Measurements from ENCODE around the gene TPD52L1. TPM values are rescaled to one million over a fixed set of nuclear protein-coding genes. Genes with fewer than 3 reads are reported as not detected.

TPD52L1 gene
- total RNA-seq, 2 experiments from 2014 or later: not detected

DNA sequence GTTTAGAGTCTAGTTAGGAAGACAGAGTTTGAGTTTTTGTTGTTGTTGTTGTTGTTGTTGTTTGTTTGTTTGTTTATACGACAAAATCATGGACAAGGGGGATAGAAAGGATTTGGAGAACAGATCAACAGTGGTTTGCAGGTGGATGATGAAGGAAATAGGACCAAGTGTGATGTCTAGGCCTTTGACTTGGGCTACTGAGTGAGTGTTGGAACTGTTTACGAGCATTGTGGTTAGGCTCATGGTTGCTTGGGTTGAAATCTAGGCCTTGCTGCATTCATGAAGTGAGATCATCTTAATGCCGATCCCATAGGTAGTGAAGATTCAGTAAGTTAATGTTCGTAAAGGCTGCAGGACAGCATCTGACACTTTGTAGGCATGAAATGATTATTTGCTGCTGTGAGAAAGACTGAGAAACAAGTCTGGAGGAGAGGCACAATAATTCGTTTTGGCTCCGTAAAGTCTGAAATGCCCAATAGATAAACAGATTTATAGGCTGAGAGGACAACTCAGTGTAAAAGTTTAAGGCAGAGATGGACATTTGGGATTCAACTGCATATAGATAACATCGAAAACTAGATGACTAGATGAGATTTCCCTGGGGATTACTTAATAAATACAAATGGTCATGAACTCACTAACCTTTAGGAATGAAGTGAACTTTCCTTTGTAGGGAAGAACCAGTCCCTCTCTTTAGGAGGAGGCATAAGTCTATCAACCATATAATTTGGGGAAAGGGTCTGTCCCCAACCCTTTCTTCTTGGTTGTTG lies 78.2 kb downstream of the TPD52L1 start:
- Mint-ChIP-seq H3K4me3 (no peak overlapping the region), H3K36me3 (no peaks in the 10 kb centered on the region), H3K27me3 (peaks cover 4% of the 10 kb centered on the region), H3K4me1 (no peaks in the 10 kb centered on the region), H3K27ac (no peak overlapping the region), H3K9me3 (no peaks in the 10 kb centered on the region)
- no peak for ATAC-seq (ENCODE audit: low read depth)
- DNase-seq: no peak
- POLR2A ChIA-PET: no interaction called here

DNA sequence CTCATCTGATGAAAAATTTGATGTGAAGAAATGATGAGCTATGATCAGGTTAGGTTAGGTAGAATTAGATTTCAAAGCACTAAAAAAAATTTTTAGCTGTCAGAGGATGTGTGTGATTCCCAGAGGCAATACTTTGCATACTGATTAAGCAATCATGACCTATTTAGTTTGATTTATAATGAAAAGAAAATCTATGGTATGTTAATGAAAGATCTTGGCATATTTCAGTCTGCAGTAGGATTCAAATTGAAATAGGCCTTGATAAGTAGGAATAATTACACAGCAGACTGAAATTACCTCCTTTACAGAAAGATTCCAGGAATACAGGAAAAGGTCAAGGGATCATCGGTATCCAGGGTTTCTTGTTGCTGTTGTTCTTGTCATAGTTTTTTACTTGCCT lies 78.9 kb downstream of the TPD52L1 start:
- DNase-seq (no peak), ATAC-seq (ENCODE audit: low read depth) (no peak)
- H3K36me3 Mint-ChIP-seq: no peaks in the 10 kb centered on the region
- no peak overlapping the region for H3K4me3 Mint-ChIP-seq
- POLR2A ChIA-PET: no interaction called here
- no peaks in the 10 kb centered on the region for H3K9me3 Mint-ChIP-seq
- H3K27ac Mint-ChIP-seq: no peak overlapping the region
- H3K27me3 Mint-ChIP-seq: peaks cover 4% of the 10 kb centered on the region
- no peaks in the 10 kb centered on the region for H3K4me1 Mint-ChIP-seq

DNA sequence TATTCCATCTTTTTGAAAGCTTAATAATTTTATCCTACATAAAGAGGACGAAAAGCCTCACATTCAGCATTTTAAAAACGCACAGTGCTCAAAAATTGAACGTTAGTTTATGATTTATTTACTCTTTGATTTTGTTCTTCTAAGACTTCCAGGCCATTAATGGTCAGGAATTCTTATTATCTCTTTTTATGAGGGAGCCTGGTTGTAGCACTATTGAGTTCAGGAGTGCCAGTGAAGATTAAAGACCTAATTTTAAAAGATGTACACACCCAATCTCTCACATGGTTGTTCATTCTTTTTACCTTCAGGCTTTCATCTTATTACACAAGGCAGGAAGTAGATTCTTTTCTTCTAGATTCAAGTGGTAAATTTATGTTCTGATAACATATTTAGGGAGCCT lies 79.6 kb downstream of the TPD52L1 start:
- DNase-seq (no peak), ATAC-seq (ENCODE audit: low read depth) (no peak)
- Mint-ChIP-seq H3K9me3 (no peaks in the 10 kb centered on the region), H3K36me3 (no peaks in the 10 kb centered on the region), H3K4me3 (no peak overlapping the region), H3K27me3 (peaks cover 4% of the 10 kb centered on the region), H3K27ac (no peak overlapping the region), H3K4me1 (no peaks in the 10 kb centered on the region)
- POLR2A ChIA-PET: no interaction called here

DNA sequence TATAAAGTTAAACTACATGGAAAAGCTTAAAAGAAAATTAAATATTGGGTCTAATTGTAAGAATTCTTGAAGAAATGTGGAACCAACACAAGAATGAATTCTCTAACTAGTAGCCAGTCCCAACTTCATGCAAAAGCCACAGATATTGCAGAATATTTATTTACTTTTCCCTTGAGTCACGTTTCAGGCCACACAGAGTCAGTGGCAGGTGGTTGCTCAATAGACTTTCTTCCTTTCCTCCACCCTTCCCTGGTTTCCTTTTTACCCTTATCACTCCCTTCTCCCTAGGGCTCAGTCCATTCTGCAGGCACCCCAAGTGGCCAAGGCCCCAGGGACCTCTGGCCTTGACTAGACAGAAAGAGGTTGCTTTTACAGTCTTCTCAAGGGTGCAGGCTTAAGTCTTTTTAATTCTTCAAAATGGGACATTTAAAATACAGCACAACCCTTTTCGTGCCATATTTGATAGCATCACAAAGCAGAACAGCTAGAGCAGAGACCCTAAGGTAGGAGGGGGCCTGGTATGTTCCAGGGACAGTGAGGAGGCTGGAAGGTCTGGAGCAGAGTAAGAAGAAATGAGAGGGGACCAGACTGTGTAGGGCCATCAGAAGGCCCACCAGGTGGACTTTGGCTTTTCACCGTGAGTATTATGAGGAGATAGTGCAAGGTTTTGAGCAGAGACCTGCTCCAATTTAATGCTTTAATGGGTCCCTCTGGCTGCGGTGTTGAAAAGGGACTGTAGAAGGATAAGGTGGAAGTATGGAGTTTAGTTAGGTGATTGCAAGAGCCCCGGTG lies 83.2 kb downstream of the TPD52L1 start:
- peaks cover 8% of the 10 kb centered on the region for H3K27me3 Mint-ChIP-seq
- no peaks in the 10 kb centered on the region for H3K36me3 Mint-ChIP-seq
- DNase-seq (no peak), ATAC-seq (ENCODE audit: low read depth) (no peak)
- H3K4me3 Mint-ChIP-seq: no peak overlapping the region
- POLR2A ChIA-PET: no interaction called here
- peaks cover 10% of the 10 kb centered on the region for H3K9me3 Mint-ChIP-seq
- H3K4me1 Mint-ChIP-seq: no peaks in the 10 kb centered on the region
- H3K27ac Mint-ChIP-seq: no peak overlapping the region

DNA sequence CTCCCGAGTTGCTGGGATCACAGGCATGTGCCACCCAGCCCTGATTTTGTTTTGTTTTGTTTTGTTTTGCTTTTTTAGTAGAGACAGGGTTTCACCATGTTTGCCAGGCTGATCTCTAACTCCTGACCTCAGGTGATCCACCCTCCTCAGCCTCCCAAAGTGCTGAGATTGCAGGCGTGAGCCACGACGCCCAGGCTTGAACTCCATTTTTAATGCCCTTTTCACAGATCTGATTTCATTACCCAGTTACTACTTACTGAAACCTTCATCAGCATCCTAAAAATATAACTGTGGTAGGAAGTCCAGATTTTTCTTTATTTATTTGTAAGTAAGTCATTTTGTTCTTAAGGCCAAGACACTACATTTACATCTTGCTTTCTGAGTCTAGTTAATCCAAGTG lies 84.2 kb downstream of the TPD52L1 start:
- DNase-seq (no peak), ATAC-seq (ENCODE audit: low read depth) (no peak)
- Mint-ChIP-seq H3K9me3 (peaks cover 10% of the 10 kb centered on the region), H3K27ac (no peak overlapping the region), H3K27me3 (peaks cover 7% of the 10 kb centered on the region), H3K36me3 (no peaks in the 10 kb centered on the region), H3K4me1 (no peaks in the 10 kb centered on the region), H3K4me3 (no peak overlapping the region)
- POLR2A ChIA-PET: no interaction called here

DNA sequence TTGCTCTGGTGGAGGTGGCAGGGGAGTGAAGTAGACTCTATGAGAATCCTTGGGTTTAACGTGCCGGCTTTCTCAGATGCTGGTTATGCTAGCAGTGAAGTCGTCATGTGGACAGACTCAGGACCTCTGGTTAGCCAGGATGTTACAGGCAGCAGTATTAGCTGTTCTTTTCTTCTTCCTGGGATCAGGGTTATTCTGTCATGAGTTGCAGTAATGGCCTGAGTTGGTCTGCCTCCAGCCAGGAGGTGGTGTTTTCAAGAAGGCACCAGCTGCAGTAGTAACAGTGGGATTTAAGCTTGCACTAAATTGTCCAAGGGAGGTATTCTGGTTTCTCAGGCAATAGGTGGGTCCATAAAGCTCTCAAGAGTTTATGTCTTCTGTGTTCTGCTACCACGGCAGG lies 91.5 kb downstream of the TPD52L1 start:
- POLR2A ChIA-PET: no interaction called here
- no peaks in the 10 kb centered on the region for H3K36me3 Mint-ChIP-seq
- ATAC-seq (ENCODE audit: low read depth): no peak

DNA sequence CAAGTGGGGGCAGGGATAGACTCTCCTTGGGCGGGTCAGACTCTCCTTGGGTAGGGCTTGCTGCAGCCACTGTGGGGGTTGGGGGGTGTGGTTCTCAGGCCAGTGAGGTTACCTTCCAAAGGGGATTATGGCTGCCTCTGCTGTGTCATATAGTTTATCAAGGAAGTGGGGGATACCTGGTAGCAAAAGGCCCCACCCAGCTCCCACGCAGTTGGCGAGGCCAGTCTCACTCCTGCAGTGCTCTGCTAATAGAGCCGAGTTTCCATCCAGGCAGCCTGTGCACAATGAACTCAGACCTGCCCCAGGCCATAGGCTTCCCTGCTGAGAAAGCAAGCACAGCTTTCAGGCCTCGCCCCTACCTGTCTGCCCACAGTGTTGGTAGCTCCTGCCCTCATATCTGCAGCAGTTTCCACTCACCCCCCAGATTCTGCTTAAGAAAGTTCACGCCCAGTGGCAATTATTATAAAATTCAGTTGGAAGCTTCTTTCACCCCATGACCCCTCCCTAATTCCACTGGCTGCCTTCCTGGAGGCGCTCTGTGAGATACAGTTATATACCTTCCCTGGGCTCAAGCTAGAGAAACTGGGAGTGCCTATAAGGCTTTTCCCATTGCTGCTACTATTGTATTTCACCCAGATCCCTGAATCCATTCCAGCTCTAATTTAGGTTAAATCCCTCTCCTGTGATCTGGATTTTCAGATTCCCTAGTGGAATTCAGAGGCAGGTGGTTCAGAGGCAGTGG lies 92.1 kb downstream of the TPD52L1 start:
- DNase-seq: no peak
- peaks cover 10% of the 10 kb centered on the region for H3K9me3 Mint-ChIP-seq

More for the DNA sequence above, 91.5 kb downstream of the TPD52L1 start:
- no peak for DNase-seq
- H3K27me3 Mint-ChIP-seq: peaks cover 17% of the 10 kb centered on the region
- H3K27ac Mint-ChIP-seq: no peak overlapping the region
- H3K4me3 Mint-ChIP-seq: no peak overlapping the region
- peaks cover 12% of the 10 kb centered on the region for H3K9me3 Mint-ChIP-seq
- H3K4me1 Mint-ChIP-seq: no peaks in the 10 kb centered on the region

DNA sequence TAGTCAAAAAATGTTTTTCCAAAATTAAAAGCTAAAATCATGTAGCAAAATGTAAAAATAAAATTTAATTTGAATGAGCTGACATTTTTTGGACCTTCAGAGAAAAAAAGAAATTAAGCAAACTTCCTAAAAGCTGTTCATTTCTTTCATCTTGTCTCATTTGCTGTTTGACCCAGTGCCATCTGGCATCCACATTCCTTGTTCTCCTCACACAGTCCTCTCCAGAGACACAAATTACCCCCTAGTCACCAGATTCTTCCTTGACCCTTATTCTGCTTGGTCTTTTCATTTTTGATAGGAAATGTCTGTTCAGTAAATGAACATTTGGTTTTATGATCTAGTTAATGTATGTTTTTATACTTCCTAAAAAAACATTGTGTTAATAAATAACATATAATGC lies 93.0 kb downstream of the TPD52L1 start:
- H3K27ac Mint-ChIP-seq: no peak overlapping the region
- peaks cover 17% of the 10 kb centered on the region for H3K27me3 Mint-ChIP-seq
- POLR2A ChIA-PET: no interaction called here
- no peaks in the 10 kb centered on the region for H3K4me1 Mint-ChIP-seq
- no peaks in the 10 kb centered on the region for H3K36me3 Mint-ChIP-seq
- no peak overlapping the region for H3K4me3 Mint-ChIP-seq
- ATAC-seq (ENCODE audit: low read depth) (no peak), DNase-seq (no peak)
- peaks cover 4% of the 10 kb centered on the region for H3K9me3 Mint-ChIP-seq

More for the DNA sequence above, 92.1 kb downstream of the TPD52L1 start:
- no peaks in the 10 kb centered on the region for H3K4me1 Mint-ChIP-seq
- POLR2A ChIA-PET: no interaction called here
- no peaks in the 10 kb centered on the region for H3K36me3 Mint-ChIP-seq
- ATAC-seq (ENCODE audit: low read depth): no peak
- H3K27me3 Mint-ChIP-seq: peaks cover 17% of the 10 kb centered on the region
- H3K4me3 Mint-ChIP-seq: no peak overlapping the region
- H3K27ac Mint-ChIP-seq: no peak overlapping the region

GRCh38 chr6:125248136-125248535 lies 94.6 kb downstream of the TPD52L1 start:
- H3K27me3 Mint-ChIP-seq: peaks cover 17% of the 10 kb centered on the region
- no peak overlapping the region for H3K27ac Mint-ChIP-seq
- ATAC-seq (ENCODE audit: low read depth): no peak
- POLR2A ChIA-PET: no interaction called here
- H3K4me3 Mint-ChIP-seq: no peak overlapping the region
- H3K9me3 Mint-ChIP-seq: peaks cover 3% of the 10 kb centered on the region
- H3K4me1 Mint-ChIP-seq: no peaks in the 10 kb centered on the region
- no peaks in the 10 kb centered on the region for H3K36me3 Mint-ChIP-seq
- DNase-seq: no peak

DNA sequence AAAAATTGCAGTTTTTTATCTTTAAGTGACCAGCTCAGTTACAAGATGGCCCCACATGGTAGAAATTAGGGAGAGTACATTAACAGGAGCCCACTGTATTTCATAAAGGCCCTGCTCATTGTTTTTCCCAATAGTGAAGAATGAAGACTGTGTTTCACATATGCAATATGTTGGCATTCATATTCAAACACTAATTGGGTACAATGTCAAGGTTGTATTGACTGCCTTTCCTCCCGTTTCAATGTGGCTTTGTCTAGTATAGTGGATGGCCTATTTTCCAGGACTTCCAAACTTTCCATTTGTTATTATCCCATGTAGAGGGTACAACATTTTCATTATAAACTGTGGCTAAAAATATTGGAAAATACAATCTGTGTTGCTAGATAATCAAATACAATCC lies 96.9 kb downstream of the TPD52L1 start:
- H3K4me3 Mint-ChIP-seq: no peak overlapping the region
- H3K27ac Mint-ChIP-seq: no peak overlapping the region
- POLR2A ChIA-PET: no interaction called here
- peaks cover 13% of the 10 kb centered on the region for H3K27me3 Mint-ChIP-seq
- DNase-seq (no peak), ATAC-seq (ENCODE audit: low read depth) (no peak)
- H3K36me3 Mint-ChIP-seq: no peaks in the 10 kb centered on the region
- no peaks in the 10 kb centered on the region for H3K9me3 Mint-ChIP-seq
- no peaks in the 10 kb centered on the region for H3K4me1 Mint-ChIP-seq

GRCh38 chr6:125251516-125252220 lies 98.1 kb downstream of the TPD52L1 start:
- Mint-ChIP-seq H3K4me1 (no peaks in the 10 kb centered on the region), H3K36me3 (no peaks in the 10 kb centered on the region), H3K27me3 (peaks cover 13% of the 10 kb centered on the region), H3K4me3 (no peak overlapping the region), H3K27ac (no peak overlapping the region), H3K9me3 (no peaks in the 10 kb centered on the region)
- no peak for DNase-seq
- POLR2A ChIA-PET: no interaction called here
- no peak for ATAC-seq (ENCODE audit: low read depth)

GRCh38 chr6:125252891-125253290 lies 99.3 kb downstream of the TPD52L1 start:
- Mint-ChIP-seq H3K4me1 (no peaks in the 10 kb centered on the region), H3K9me3 (no peaks in the 10 kb centered on the region), H3K27ac (no peak overlapping the region), H3K27me3 (peaks cover 7% of the 10 kb centered on the region), H3K36me3 (no peaks in the 10 kb centered on the region), H3K4me3 (no peak overlapping the region)
- DNase-seq (no peak), ATAC-seq (ENCODE audit: low read depth) (no peak)
- POLR2A ChIA-PET: no interaction called here

DNA sequence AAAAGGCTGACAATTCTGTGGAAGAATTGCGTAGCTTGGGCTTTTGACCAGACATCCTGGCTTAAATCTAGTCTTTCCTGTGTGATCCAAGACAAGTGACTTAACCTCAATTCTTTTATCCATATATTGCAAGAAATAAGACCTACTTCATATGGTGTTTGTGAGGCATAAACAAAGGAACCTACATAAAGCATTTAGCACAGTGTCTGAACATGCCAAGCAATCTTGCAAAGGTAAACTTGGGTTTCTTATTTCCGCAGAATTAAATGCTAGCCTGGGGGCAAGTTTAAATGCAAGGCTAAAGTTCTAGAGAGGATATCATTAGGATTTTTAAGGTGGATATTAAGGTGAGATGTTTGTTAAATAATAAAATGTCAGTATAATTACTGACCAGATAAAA lies 100.3 kb downstream of the TPD52L1 start:
- Mint-ChIP-seq H3K36me3 (no peaks in the 10 kb centered on the region), H3K9me3 (no peaks in the 10 kb centered on the region), H3K27me3 (peaks cover 6% of the 10 kb centered on the region), H3K4me3 (no peak overlapping the region), H3K4me1 (no peaks in the 10 kb centered on the region), H3K27ac (no peak overlapping the region)
- POLR2A ChIA-PET: no interaction called here
- no peak for DNase-seq
- ATAC-seq (ENCODE audit: low read depth): no peak

All from activated naive CD8-positive, alpha-beta T cell treated with anti-CD3 and anti-CD28 coated beads, Interleukin-2, amount 10 ng/mL, durations not matched to agents 7 days and 5 days (primary cell).